SK-N-MC (cell line): ENCODE results near the gene NEURL4.

ENCODE experiments used
- EZH2 ChIP-seq: fragments of 200-600 bp; sonication (generic); IDR thresholded peaks from one replicate; pipeline ENCODE4 v1.6.1; 2017; ENCODE audit warnings: antibody characterized with exemption
- FOXP2 ChIP-seq: optimal IDR thresholded peaks from 2 replicates; pipeline ENCODE3; 2011; ENCODE audit warnings: mild to moderate bottlenecking, moderate library complexity; ENCODE audit not compliant: insufficient read depth; ENCODE audit errors: extremely low read length, control extremely low read depth
- POLR2AphosphoS5 ChIP-seq: IDR thresholded peaks from 2 replicates; pipeline ENCODE4 v1.6.1; 2012; ENCODE audit warnings: mild to moderate bottlenecking, low read depth, low read length, borderline replicate concordance

DNA sequence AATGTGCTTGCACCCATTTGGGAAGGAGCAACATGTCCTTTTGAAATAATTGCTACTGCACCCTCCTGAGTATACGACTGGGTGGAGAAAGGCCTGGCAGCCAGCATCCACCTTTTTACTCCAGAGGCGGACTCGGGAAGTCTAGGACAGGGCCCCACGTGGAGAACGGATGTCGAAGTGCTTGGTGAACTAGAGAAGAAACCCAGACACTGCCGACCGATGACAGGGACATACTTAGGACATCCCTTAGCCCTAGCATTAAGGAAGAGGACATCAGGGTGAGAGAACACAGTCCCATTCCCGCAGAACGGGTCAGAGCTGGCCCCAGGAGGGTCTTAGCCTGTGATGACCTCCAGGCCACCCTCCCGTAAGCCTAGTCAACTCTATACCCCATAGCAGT is 38.5 kb downstream of the NEURL4 start:
- TF ChIP-seq POLR2AphosphoS5 = no peak
- no peak for TF ChIP-seq FOXP2
- no peak for TF ChIP-seq EZH2
